Stimulated activated CD4-positive, alpha-beta T cell treated with anti-CD3 and anti-CD28 coated beads, TNF-alpha, amount 100 ng/mL, for 48 hours (primary cell): ENCODE results near the gene NELL1.

ENCODE experiments used
- DNase-seq, 3 donors: peaks; one replicate each; pipeline ENCODE4 v3.0.0-alpha.2; 2020; ENCODE audit warnings: low read depth in 3 of 3

Gene NELL1

DNA sequence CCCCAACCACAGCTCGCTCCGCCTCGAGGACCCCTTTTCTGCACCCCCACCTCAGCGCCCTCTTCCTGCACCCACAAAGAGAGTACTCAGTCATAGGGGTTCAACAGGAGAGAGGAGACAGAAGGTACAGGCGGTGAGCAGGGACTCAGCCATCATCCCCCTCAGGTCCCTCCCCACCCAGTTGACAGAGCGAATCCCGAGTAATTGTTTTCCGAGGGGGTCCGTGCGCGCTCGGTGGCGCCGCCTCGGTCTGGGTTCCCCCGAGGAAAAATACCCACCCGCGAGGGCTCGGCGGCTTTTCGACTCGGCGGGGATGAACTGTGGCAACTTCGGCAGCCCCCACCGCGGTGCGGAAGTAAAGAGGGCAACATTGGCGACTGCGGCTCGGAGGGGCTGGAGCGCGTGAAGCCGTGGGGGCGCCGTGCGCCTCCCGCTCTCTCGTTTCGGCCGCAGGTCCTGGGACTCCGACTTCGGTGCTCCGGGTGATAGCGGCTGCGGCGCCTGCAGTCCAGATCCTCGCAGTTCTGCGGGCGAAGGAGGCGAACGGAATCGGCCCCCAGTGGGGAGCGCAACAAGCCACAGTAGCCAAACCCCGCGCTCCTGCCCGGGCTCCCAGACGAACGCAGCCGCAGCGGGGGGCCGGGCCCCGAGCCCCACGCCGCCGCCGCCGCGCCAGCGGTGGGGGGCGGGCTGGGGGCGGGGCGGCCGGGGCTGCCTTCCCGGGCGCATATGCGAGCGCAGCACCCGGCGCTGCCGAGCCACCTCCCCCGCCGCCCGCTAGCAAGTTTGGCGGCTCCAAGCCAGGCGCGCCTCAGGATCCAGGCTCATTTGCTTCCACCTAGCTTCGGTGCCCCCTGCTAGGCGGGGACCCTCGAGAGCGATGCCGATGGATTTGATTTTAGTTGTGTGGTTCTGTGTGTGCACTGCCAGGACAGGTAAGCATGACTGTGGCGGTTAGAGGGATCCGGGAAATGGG is at the start of gene NELL1:
TSS of gene NELL1 (plus strand) at position 743 of the 976 bp plus-strand sequence.
- no peak for DNase-seq

DNA sequence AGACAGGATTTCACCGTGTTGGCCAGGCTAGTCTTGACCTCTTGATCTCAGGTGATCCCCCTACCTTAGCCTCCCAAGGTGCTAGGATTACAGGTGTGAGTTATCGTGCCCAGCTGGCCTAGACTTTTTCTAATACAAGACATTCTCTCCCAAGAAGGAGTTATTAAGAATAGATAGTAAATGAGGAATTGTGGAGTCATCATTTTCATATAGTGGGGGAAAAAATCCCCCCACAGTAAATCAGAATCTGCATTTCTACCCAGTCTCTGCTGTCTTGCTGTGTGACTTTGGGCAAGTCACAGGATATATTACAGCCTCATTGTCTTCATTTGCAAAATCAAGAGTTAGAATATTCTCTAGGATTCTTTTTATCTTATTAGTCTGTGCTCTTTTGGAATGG is 48.4 kb upstream of the NELL1 start:
- DNase-seq = no peak

DNA sequence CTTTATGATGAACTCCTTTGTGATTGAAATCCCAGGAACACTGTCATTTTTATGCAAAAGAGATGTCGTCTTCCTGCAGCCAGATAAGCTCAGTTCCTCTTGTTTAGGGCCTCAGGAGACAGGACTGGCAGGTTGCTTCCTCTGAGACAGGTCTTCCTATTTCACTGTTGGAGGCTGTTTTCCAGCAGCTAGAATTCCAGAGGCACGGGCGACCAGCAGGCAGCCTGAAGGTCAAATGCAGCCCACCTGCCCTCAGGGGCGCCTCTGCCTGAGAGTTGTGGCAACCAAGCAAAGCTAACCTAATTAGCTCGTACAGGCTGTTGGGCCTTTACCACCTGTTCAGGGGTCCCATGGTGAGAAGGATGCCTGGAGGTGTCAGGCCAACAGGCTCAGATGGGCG is 47.7 kb upstream of the NELL1 start:
- DNase-seq = no peak

DNA sequence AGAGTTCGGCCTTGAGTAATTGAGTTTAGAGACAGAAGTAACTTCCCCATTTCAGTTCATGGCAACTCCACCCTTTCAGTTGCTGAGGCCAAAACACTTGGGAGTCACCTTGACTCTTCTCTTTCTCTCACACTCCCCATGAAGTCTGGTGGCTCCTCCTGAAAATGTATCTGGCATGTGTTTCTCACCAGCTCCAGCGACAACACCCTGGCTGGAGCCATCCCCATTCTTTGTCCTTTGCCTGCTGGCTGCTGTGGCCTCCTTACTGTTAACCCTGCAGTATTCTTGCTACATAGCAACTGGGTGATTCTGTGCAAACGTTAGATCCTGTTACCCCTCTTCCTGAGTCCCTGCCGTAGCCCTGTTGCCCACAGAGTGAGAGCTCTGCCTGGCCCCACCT is 46.1 kb upstream of the NELL1 start:
- DNase-seq = no peak

DNA sequence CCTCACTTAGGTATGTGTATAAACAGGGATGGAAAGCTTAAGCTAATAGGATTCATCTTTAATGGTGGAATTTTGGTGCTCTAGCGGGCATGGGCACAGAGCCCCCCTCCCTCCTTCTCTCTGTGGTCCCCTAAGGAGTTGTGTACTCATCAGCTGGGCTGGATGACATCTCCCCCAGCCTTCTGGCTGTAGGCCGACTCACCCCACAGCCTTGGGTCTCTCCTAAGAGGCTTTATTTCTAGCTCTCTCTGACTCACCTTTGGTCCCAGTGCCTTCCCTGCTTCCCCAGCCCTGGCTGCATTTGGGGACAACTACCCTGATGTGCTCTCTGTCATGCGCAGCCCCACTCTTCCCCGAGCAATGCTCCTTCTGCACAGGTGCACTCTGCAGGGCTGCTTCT is 43.1 kb upstream of the NELL1 start:
- DNase-seq = no peak

DNA sequence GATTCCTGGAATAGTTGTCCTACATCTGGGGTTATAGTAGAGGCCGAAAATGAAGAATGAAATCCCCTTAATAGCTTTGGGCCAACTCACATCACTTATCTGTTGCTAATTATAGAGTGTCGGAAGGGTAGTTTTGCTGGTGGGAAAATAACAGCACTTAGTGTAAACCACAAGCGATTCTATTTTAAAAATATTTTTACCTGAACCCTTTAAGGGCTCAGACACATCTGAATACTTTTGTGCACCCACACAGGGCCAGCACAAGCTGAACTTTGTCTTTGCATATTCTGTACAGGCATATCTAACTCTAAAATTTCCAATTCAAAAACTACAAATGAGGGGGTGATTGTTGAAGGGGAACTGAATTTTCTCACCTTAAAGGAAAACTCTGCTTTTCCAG is 42.4 kb upstream of the NELL1 start:
- DNase-seq = no peak

DNA sequence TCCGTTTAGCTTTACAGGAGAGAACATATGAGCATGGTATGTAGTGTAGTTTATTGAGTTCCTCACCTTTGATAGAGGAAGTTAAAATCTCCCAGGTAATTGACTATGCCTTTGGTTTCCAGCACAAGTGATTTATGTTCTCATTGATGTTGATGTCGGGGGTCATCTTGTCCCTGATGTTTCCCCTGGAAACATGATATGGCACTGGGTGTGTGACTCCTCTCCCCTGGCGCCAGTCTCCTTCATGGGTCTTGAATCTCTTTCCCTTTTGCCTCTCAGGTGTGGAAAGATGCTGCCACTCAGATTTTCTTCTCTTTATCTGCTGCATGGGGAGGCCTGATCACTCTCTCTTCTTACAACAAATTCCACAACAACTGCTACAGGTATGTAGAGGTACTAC is 41.7 kb upstream of the NELL1 start:
- no peak for DNase-seq

DNA sequence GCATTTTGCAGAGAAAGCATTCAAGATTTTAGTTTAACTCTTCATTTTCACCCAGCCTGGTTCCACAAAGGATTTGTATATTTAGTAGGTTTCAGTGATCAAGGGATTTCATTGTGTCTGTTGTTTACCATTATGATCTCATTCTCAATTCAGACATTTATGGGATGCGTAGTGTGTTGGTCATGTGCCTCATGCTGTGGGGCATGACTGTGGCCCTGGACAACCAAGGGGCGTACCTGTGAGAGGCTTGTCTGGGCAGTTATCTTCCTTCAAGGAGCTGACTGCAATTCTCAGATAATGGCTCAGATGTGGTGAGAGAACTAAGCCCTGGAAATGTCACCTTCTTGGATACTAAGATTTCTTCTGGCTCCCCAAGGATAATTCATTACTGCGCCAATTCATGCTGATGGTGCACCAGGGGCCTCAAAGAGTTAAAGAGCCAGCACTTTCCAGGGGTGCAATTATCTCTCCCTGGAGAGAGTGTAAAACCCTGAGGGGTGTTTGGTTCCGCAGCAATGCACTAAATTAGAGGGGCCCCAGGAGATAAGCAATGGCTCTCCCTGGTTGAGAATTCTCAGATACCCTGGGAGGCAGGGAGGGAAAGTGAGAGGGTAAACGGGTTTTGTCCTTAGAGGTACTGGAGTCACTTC is 37.7 kb upstream of the NELL1 start:
- DNase-seq = no peak

DNA sequence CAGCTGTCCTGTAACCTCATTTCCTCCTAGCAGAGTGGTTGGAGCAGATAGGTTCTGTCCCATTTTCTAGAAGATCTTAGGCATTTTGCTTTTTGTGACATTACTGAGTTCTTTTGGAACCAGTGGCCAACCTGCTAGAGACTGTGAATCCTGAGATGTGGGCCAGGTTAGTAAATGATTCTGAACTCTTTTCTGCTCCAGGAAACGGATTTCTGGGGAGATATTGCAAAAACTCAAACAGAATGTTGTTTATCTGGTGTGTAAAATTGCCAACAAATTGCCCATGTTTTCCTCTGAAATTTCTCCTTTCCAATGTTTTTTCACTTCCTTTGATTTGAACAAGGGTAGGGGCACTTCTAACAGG is 37.2 kb upstream of the NELL1 start:
- DNase-seq = no peak

DNA sequence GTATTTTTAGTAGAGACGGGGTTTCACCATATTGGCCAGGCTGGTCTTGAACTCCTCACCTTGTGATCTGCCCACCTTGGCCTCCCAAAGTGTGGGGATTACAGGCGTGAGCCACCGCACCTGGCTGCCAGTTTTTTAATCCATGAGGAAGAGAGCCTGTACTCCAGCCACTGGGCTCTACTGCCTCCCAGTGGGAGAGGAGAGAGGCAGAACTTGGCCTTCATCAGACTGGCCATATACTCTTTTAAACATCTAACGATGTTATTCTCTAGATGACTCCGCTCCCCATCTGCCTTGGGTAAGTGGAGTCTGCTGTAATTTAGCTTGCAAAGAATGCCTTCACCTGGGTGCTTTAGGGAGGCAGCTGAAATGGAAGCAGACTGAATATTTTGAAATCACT is 35.3 kb upstream of the NELL1 start:
- DNase-seq = no peak

DNA sequence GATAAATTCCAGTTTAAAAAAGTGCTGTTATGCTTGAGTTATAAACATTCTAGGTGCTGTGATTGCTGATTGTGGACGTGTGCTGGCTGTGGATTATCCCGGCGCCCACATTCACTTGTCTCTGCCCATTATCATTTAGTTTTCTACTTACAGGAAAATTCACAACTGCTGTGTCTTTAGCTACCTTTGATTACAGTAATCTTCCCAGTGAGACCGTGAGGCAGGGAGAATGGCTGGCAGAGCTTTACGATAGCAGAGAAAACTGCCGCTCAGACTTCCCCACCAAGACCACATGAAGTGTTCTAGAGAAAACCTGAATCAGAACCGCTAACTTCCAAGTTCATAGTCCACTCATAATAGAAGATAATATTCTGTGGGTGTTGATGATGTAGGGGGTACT is 34.6 kb upstream of the NELL1 start:
- DNase-seq = no peak

DNA sequence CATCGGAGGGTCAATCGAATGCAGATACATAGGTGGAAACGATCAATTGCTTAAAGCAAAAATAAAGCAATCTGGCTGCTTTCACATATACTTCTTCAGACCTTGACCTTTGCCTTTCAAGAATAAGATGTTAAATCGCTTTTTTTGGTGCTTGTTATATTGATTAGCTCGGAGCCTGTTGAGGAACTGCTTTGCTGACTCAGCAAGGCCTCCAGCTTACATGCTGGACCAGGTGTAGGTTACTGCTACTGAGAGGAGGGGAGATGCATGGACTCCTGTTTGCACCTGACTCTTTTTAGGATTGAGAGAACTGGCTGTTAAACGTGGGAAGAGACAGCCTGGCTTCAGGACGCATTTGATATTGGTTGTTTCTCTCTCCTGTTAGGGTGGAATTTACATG is 31.3 kb upstream of the NELL1 start:
- DNase-seq = no peak

DNA sequence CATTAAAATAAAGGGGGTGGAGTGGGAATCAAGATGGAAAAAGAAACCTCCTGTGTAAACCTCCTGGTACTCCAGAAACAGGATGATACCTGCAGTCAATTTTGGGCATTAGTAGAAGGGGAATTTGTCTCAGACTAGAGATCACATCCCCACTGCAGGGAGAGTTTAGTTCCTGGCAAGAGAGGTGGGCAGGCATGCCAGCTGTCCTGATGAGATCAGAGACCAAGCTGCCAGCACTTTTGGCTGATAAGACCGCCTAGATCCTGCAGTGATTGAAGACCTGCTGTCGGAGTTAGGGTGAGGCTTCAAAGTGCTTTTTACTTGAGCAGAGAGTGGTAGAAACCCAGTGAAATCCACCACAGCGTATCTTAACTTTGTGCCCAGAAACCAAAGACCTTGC is 29.7 kb upstream of the NELL1 start:
- no peak for DNase-seq

DNA sequence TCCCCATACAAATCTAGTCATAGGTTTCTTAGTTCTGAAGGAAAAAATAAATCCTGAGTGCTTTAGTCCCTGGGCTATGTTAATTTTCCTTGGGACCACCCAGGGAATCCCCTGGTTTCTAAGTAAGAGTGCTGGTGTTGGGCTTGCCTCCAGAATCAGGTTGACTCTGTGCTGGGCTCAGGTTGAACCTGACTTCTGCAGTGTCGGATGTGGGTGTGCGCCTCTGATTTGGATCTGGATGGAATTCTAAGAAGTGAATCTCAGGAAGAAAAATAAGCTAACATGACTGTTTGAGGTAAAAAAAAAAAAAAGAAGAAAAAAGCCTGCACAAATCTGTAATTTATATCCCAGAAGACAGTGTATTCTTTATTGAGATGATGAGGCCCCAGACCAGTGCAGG is 29.0 kb upstream of the NELL1 start:
- DNase-seq = no peak

DNA sequence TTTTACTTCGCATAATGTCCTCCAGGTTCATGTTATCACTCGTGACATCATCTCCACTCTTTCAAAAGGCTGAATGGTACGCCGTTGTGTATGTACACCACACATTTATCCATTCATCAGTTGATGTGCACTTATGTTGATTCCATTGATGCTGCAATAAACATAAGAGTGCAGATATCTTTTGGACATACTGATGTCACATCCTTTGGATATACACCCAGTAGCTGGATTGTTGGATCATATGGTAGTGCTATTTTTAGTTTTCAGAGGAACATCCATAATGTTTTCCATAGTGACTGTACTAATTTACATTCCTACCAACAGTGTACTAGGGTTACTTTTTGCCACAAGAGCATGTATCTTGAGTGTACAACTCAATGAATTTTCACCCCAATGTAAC is 25.0 kb upstream of the NELL1 start:
- no peak for DNase-seq

DNA sequence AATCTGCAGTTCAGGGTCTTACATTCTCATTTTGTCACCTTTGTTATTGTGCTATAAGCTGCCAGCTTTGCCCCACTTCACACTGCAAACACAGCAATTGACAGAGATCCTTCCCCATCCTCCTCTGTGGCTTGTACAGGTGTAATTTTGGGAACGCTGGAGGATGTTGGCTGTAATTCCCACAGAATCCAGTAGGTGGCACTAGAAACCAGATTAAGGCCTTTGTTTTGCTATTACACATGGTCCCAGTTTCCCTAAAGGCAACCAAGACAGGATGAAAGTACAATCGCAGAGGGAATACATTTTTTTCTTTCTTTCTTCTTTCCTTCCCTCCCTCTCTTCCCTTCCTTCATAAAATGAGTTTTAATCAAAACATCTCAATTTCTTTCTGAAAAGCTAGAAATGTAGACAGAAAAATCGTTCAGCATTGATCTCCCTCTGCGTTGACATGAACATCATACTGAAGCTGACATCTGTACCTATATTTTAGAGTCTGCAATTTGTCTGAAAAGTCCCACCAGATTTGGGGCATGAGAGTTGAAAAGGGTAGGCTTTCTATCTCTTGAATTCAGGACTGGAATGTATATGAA is 21.3 kb upstream of the NELL1 start:
- peak in 2 of 3 donors; percentile 6 to 25 for DNase-seq

DNA sequence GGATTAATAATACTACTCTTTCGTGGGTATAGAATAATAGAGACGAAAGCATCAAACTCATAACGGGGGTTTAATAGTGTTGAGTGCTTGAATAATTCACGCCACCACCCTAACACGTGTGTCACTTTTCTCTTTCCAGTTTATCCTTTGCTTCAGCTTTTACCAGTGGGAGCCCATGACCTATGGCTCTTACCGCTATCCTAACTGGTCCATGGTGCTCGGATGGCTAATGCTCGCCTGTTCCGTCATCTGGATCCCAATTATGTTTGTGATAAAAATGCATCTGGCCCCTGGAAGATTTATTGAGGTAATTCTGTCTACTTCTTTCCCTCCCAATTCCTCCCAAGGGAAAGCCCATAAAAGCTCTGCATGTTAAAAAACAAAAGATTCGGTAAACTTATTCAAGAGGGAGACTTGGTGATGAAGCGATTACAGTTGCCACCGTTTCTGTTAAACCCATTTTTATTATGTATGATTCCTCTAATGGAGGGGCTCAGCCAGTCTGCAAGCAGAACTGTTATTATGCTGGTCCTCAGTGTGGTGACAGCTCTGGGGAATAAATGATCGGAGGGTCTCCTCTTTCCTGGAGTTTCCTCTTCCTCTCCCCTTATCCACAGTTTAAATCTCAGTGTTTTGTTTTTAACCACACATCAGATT is 17.1 kb upstream of the NELL1 start:
- DNase-seq = no peak

DNA sequence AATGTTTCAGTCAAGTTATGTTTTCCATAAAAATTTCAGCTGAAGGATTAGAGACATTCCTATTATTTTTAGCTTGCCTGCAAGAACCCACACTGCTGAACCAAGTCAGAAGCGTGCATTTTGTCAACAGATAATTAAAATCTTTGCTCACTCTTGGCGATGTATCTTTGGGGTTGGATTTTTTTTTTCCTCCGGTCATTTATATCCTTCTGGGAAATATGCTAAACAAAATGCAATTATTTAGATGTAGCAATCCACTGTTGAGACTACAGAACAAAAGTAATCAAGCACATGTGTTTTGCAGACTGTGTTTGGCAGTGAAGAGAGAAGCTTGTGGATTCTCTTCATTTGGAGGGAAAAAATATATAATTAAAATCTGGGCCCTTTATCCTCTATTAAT is 15.3 kb upstream of the NELL1 start:
- no peak for DNase-seq

DNA sequence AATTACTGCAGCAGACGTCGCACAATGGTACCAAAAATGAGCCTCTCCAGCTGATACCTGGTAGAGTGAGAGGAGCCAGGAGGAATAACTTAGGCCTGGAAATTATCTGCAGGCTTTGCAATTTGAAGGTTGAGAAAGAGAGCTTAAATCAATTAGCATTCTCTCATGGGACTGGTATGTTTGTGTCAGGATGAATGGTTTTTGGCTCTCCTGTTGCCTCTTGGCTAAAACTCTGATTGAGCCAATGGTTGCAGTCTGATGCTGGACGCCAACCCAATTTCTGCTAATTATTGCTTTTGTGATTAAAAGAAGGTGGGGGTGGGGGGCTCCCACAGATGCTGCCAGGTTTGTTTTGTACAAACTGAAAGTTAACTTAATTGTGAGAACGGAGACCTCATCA is 12.5 kb upstream of the NELL1 start:
- no peak for DNase-seq

DNA sequence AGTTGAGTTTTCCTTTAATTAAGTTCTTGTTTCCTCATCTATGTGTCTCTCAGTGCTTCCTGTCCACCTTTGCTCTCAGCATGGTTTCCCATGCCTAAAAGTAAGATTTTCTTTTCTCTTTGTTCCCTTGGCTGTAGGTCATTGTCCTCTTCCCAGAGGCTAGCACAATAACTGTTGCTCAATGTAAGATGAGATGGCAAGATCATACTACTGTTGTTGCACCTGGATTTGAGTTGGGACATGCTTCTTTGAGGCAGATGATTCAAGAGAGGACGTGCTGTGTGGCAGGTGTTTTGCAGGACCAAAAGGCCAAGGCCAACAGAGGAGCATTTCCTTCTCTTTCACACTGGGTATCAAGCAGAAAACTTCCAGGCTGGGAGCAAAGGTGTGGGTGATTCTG is 11.3 kb upstream of the NELL1 start:
- no peak for DNase-seq

DNA sequence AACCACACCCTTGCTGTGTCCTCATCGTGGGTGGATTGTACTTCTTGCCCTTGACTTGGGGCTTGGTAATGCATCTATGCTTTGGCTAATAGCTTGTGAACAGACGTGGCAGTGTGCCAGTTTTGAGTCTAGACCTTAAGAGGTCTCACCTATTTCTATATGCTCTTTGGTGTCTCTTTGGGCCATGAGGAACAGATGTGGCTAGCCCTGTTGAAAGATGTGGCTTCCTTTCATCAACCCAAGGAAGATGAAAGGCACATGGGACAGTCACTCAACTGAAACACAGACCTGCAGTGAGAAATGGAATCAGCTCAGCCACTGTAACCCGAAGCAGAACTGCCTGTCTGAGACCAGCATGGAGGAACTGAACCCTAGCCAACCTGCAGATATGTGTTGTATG is 7.9 kb upstream of the NELL1 start:
- no peak for DNase-seq

DNA sequence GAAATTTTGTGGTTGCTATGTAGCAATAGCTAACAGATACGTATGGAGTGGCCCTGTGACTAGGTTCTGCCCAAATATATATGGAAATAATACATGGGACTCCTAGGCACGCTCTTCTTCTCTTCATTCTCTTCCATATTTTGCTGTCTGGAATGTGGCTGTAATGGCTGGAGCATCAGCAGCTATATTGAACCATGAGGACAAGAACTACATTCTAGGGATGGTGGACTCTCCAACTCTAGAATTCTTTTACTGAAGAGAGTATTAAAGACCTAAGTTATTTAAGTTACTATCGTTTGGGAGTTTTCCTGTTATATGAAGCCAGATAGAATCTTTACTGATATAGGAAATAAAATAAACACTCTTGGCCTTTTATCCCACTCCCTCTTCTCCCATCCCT is 7.5 kb upstream of the NELL1 start:
- no peak for DNase-seq
